Mammary epithelial cell (primary cell): Measurements from ENCODE around the gene GPBP1.
"Not testable (repeated sequence)": the region's sequence is repeated elsewhere in the genome, so short reads cannot be mapped to it uniquely, and the experiment has no call there.

ENCODE experiments used
- EZH2 ChIP-seq: IDR thresholded peaks from 2 replicates; pipeline ENCODE4 v1.6.1; 2012; ENCODE audit warnings: low read length, inconsistent platforms, borderline replicate concordance
- TF ChIP-seq, protein P1 (sequence below), 2 donors: IDR thresholded peaks in 1 of 2; conservative IDR thresholded peaks in 1 of 2; 2 replicates each; pipeline ENCODE4 v1.5.1; 2011 to 2012; ENCODE audit warnings: inconsistent platforms in 2 of 2, low read length in 2 of 2, mild to moderate bottlenecking in 2 of 2, control low read depth in 1 of 2, low read depth in 1 of 2; ENCODE audit not compliant: insufficient read depth in 1 of 2; ENCODE audit errors: extremely low read depth in 1 of 2

DNA sequence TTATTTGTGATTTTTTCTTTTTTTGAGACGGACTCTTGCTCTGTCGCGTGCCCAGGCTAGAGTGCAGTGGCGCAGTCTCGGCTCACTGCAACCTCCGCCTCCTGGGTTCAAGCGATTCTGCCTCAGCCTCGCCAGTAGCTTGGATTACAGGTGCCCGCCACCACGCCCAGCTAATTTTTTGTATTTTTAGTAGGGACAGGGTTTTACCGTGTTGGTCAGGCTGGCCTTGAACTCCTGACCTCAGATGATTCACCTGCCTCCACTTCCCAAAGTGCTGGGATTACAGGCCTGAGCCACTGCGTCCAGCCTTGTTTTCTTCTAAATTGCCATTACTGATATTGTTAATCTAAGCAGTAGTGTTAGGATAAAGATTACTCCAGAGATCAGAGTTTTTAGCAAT lies 4.4 kb downstream of the GPBP1 start:
- TF ChIP-seq, protein P1, sequence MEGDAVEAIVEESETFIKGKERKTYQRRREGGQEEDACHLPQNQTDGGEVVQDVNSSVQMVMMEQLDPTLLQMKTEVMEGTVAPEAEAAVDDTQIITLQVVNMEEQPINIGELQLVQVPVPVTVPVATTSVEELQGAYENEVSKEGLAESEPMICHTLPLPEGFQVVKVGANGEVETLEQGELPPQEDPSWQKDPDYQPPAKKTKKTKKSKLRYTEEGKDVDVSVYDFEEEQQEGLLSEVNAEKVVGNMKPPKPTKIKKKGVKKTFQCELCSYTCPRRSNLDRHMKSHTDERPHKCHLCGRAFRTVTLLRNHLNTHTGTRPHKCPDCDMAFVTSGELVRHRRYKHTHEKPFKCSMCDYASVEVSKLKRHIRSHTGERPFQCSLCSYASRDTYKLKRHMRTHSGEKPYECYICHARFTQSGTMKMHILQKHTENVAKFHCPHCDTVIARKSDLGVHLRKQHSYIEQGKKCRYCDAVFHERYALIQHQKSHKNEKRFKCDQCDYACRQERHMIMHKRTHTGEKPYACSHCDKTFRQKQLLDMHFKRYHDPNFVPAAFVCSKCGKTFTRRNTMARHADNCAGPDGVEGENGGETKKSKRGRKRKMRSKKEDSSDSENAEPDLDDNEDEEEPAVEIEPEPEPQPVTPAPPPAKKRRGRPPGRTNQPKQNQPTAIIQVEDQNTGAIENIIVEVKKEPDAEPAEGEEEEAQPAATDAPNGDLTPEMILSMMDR (conservative IDR thresholded peaks at IDR 0.05 in 1 of 2, IDR thresholded peaks at IDR 0.05 in 1 of 2; ENCODE audit: extremely low read depth in 1 of 2, insufficient read depth in 1 of 2, low read depth in 1 of 2, low read length in 2 of 2), result not testable (repeated sequence)
- TF ChIP-seq EZH2, result not testable (repeated sequence)
